ENCODE data around the gene CST6.

Gene CST6

GRCh38 chr11:66045177-66045639 lies 33.4 kb downstream of the CST6 start:
- Histone ChIP-seq H3K79me2 (ENCODE audit: low read length) (no peaks in the 10 kb centered on the region), H3K9ac (ENCODE audit: low read length) (no peak overlapping the region), H2AFZ (ENCODE audit: low read length) (peak overlapping the region; percentile 88), H3K4me2 (ENCODE audit: low read depth, low read length) (peak overlapping the region; percentile 98), H3K9me2 (replicated peaks; ENCODE audit: insufficient read depth, low read length) (no peaks in the 10 kb centered on the region), H3K36me3 (replicated peaks; ENCODE audit: insufficient read depth, low read length) (no peaks in the 10 kb centered on the region), H3K4me1 (ENCODE audit: low read length) (peaks cover 15% of the 10 kb centered on the region), H3K27me3 (replicated peaks; ENCODE audit: insufficient read depth, low read length) (no peaks in the 10 kb centered on the region), H3K4me3 (ENCODE audit: low read length) (peak overlapping the region; percentile 24; the same call in 1 of the 2 replicates), H3K9me3 (replicated peaks; ENCODE audit: insufficient read depth, low read length) (no peaks in the 10 kb centered on the region), H3F3A (ENCODE audit: insufficient read depth, low read length) (peaks cover 10% of the 10 kb centered on the region), H3K27ac (ENCODE audit: low read length) (no peak overlapping the region), H4K20me1 (ENCODE audit: insufficient read depth, low read length) (no peaks in the 10 kb centered on the region)
- DNase-seq: peak; percentile 86
- TF ChIP-seq EZH2 (optimal IDR thresholded peaks at IDR 0.05; ENCODE audit: low read depth, low read length) (no peak), EZH2phosphoT487 (IDR thresholded peaks at IDR 0.05; ENCODE audit: low read length) (no peak), CTCF (IDR thresholded peaks at IDR 0.05; ENCODE audit: low read length) (peak; percentile 95)

GRCh38 chr11:66046901-66047300 lies 35.1 kb downstream of the CST6 start:
- TF ChIP-seq EZH2phosphoT487 (IDR thresholded peaks at IDR 0.05; ENCODE audit: low read length) (no peak), CTCF (IDR thresholded peaks at IDR 0.05; ENCODE audit: low read length) (no peak), EZH2 (optimal IDR thresholded peaks at IDR 0.05; ENCODE audit: low read depth, low read length) (no peak)
- Histone ChIP-seq H3K4me1 (ENCODE audit: low read length) (peaks cover 24% of the 10 kb centered on the region), H3K4me2 (ENCODE audit: low read depth, low read length) (no peak overlapping the region), H3F3A (ENCODE audit: insufficient read depth, low read length) (peaks cover 12% of the 10 kb centered on the region), H4K20me1 (ENCODE audit: insufficient read depth, low read length) (no peaks in the 10 kb centered on the region), H3K27me3 (replicated peaks; ENCODE audit: insufficient read depth, low read length) (no peaks in the 10 kb centered on the region), H3K36me3 (replicated peaks; ENCODE audit: insufficient read depth, low read length) (no peaks in the 10 kb centered on the region), H3K79me2 (ENCODE audit: low read length) (no peaks in the 10 kb centered on the region), H3K4me3 (ENCODE audit: low read length) (no peak overlapping the region), H3K27ac (ENCODE audit: low read length) (no peak overlapping the region), H2AFZ (ENCODE audit: low read length) (no peak overlapping the region), H3K9me2 (replicated peaks; ENCODE audit: insufficient read depth, low read length) (no peaks in the 10 kb centered on the region), H3K9me3 (replicated peaks; ENCODE audit: insufficient read depth, low read length) (no peaks in the 10 kb centered on the region), H3K9ac (ENCODE audit: low read length) (no peak overlapping the region)
- no peak for DNase-seq

- Histone ChIP-seq H3K4me2 (ENCODE audit: low read depth, low read length) (no peak overlapping the region), H3K9me3 (replicated peaks; ENCODE audit: insufficient read depth, low read length) (no peaks in the 10 kb centered on the region), H2AFZ (ENCODE audit: low read length) (no peak overlapping the region), H3K4me3 (ENCODE audit: low read length) (no peak overlapping the region), H3F3A (ENCODE audit: insufficient read depth, low read length) (peaks cover 17% of the 10 kb centered on the region), H3K4me1 (ENCODE audit: low read length) (peaks cover 24% of the 10 kb centered on the region), H3K79me2 (ENCODE audit: low read length) (peaks cover 6% of the 10 kb centered on the region), H4K20me1 (ENCODE audit: insufficient read depth, low read length) (no peaks in the 10 kb centered on the region), H3K9ac (ENCODE audit: low read length) (no peak overlapping the region), H3K27me3 (replicated peaks; ENCODE audit: insufficient read depth, low read length) (no peaks in the 10 kb centered on the region), H3K36me3 (replicated peaks; ENCODE audit: insufficient read depth, low read length) (no peaks in the 10 kb centered on the region), H3K27ac (ENCODE audit: low read length) (no peak overlapping the region), H3K9me2 (replicated peaks; ENCODE audit: insufficient read depth, low read length) (no peaks in the 10 kb centered on the region)
- no peak for TF ChIP-seq EZH2 (optimal IDR thresholded peaks at IDR 0.05; ENCODE audit: low read depth, low read length)
- TF ChIP-seq EZH2phosphoT487 (IDR thresholded peaks at IDR 0.05; ENCODE audit: low read length): no peak
- no peak for TF ChIP-seq CTCF (IDR thresholded peaks at IDR 0.05; ENCODE audit: low read length)
- DNase-seq: no peak
Observed at GRCh38 chr11:66047541-66048365, 35.9 kb downstream of the CST6 start.
